CD4-positive, alpha-beta T cell treated with Interleukin-2 at 100 ng/mL for 4 hours (primary cell): ENCODE results near the gene ERCC1.

Experiments used
- DNase-seq: peaks from one replicate; pipeline ENCODE4 v3.0.0-alpha.2; 2020; ENCODE audit warnings: low spot score

Gene ERCC1

DNA sequence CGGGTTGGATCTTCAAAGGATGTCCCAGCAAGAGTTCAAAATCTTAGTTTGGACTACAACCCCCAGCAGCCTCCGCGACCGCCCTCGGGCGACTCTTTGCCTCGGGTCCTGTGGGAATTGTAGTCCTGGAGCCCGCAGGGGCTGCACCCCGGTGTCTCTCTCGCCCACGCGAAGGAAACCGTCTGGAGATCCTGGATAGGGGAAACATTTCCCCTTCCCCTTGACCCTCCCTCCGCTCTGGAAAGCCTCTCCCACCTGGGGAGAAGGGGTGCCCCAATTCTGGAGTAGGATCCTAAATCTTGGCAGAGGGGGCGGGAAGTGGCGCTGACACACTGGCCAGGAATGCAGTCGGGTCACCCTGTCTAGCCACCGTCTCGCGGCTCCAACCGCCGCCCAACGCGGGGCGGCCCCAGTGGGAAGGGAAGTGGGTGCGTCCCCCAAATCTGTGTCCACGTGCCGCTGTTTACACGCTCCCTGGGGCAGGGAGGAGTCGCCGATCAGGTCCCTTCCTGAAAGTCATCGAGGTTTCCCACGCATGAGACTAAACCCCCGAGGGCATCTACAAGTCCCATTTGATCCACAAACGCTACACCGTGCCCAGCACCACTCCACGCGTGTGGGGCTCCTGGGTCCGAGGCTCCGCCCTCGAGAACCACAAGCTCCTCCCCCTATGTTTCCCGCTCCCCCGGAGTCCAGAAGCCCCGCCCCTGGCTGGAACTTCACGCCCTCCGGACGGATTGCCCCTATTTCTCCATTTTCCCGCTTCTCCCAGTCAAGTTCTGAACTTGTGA lies 18.1 kb downstream of the ERCC1 start:
- DNase-seq: peak; percentile 84

GRCh38 chr19:45404557-45405434 lies 18.9 kb downstream of the ERCC1 start, which contains the start of gene PPP1R13L:
PPP1R13L (minus strand) TSS chr19:45405069; CDS start chr19:45398318, 6,751 bp downstream.
- DNase-seq: peak; percentile 36

DNA sequence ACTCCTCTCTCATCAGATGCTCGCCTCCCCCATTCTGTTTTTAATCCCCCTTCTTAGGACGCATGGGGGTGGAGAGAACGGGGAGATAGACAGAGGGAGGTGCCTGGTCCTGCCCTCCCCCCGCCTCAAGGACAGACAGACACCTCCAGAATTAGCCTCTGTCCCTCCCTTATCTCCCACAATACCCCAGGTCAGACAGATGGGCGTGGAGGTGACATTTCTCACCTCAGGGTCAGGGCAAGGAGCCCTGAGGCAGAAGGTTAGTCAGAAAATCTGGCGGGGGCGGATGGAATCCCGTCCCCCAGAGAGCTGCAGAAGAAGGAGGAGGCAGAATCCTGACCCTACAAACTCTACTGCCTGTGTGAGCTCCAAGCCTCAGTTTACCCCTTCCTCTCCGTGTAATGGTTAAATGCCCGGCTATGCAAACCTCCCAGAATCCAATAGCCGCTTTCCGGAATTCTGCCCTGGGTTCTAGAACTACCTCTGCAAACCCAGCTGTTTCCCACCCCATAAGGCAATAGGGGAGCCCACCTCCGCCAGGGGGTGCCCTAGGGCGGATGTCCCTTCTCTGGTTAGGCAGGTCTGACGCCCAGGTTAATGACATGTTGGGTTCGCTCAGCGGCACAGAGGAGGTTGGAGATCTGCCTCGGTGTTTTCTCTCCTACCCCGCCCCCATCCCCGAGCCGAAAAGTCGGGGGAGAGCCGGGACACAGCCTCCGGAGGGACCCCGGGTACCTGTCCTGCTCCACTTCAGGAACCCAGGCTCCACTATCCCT lies 19.7 kb downstream of the ERCC1 start:
- DNase-seq: peak; percentile 65

- DNase-seq: no peak
Measured at GRCh38 chr19:45403272-45403671, 20.4 kb downstream of the ERCC1 start.

DNA sequence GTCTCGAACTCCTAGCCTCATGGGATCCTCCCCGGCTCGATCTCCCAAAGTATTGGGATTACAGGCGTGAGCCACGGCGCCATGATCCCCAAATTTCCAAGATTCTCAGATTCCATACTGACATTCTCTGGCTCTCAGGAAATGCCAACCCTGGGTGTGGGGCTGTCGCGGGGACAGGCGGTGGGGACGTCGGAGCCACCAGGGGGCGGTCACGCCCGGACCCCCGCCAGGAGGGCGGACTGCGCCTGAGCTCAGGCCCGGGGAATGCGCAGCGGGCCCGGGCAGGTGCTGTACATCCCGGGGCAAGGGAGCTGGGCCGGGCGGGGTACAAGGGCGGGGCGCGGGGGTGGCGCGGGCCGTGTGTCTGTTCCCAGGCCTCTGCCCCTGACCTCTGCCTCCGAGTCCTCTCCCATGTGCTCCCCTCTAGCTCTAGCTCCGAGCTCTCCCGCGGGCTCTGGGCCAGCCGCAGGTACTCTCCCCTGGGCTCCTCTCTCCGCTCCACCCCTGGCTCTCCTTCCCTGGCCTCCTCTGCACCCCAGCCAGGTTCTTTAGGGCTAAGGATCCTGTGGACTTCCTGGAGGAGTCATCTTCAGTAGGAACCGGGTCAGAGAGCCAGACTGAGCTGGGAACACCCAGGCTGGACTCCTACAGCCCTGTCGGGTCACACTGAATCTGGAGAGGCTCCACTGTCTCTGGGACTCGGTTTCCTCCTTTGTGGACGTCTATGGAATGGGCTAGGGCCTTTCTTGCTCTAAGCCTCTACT lies 21.2 kb downstream of the ERCC1 start:
- peak; percentile 22 for DNase-seq

- DNase-seq: no peak
Measured at GRCh38 chr19:45401815-45402214, 21.9 kb downstream of the ERCC1 start.

GRCh38 chr19:45400192-45400591 lies 23.5 kb downstream of the ERCC1 start:
- DNase-seq: no peak

DNA sequence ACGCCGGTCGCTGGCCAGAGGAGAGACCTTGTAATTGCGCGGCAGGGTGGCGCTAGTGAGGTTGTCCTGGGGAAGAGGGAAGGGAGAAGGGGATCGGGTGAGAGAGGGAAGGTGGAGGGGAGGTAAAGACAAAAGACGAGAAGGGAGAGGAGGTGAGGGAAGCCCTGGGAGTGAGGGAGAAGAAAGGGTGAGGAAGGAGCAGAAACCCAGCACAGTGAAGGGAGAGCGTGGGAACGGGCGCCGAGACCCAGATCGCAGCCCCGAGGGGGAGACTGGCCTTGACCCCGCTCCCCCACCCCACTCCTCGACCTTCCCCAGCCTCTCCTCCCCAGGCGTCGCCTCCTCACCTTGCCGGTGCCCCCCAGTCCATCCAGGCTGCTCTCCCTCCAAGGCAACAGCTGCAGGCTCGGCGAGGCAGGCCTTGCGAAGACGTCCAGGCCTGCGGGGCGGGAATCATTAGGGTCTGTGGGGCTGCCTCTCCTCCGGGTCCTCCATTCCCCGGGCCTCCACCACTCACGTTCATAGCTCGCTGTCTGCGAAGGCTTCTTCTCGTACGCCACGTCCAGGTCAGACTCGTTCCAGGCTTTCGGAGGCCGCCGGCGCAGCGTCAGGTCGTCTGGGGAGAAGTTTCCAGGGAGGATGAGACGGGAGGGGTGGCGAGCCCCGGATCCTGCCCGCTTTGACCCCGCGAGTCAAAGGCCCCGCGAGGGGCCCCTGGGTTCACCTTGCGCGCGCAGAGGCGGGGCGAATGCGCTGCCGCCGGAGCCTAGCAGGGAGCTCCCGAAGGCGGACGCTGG lies 27.7 kb downstream of the ERCC1 start:
- DNase-seq: no peak

DNA sequence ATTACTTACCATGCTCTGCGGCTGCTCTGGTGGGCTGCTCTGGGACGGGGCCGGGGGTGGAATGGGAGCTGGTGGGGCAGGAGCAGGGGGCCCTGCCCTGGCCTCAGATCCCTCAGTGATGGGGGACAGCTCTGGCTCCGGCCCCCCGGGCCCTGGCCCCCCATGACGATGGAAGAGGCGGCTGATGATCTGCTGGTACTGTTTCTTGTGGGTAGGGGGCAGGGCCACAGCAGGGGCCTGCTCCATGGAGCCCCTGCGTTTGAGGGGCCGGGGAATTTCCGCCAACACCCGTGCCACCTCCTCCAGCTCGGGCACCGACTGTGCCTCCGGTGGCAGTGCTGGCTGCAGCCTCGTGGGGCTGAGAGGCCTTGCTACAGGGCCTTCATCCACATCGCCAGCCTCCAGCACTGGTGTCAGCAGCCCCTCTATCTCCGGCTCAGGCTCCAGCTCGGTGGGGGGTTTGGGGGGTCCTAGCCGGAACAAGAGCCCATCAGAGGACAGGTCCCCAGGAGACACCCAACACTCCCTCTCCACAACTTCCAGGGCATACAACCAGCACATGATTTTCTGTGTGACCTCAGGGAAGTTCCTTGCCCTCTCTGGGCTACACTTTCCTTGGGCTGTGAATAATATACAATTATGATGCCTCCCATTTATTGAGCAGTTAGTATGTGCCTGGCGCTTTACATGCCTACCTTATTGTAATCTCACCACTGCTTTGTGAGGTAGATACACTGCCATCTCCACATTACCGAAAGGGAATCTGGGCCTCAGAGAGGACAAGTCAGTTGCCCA lies 31.6 kb downstream of the ERCC1 start:
- DNase-seq: no peak

GRCh38 chr19:45391346-45391745 lies 32.4 kb downstream of the ERCC1 start:
- DNase-seq: no peak

GRCh38 chr19:45385392-45386221 lies 38.1 kb downstream of the ERCC1 start:
- no peak for DNase-seq

- no peak for DNase-seq
Measured at GRCh38 chr19:45382426-45382825, 41.3 kb downstream of the ERCC1 start.

GRCh38 chr19:45380107-45380506 lies 43.6 kb downstream of the ERCC1 start:
- no peak for DNase-seq

GRCh38 chr19:45376045-45376724 lies 47.5 kb downstream of the ERCC1 start:
- no peak for DNase-seq

DNA sequence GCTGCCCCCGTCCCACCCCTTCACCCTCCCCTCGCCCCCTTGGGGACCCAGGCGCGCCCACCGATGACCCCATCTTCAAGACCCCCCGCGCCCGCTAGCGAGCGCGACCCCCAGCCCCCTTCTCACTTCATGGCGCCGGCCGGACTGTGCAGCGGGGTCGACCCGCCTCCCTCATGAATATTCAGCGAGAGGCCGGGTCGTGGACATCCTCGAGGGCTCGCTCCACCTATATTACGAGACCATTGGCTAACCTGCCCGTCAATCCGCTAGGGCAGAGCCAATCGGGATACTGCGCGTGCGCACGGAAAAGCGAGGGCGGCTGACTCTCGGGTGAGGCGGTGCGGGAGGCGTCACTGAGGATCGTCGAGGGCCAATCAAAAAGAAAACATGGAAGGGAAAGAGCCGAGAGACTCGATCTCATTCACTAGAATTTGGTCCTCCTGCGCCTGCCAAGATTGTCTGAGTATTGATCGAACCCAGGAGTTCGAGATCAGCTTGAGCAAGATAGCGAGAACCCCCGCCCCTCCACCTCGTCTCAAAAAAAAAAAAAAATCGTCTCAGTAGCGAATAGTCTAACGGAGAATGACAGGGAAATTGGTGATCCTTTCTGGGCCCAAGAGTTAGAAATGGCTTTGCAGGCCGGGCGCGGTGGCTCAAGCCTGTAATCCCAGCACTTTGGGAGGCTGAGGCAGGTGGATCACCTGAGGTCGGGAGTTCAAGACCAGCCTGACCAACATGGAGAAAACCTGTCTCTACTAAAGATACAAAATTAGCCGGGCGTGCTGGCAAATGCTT lies 53.1 kb downstream of the ERCC1 start, which contains the start of gene ERCC2:
Gene ERCC2 (minus strand): TSS at position 164 of the 795 bp plus-strand sequence. CDS start 33 bp downstream, at position 131.
- peak; percentile 100 for DNase-seq

DNA sequence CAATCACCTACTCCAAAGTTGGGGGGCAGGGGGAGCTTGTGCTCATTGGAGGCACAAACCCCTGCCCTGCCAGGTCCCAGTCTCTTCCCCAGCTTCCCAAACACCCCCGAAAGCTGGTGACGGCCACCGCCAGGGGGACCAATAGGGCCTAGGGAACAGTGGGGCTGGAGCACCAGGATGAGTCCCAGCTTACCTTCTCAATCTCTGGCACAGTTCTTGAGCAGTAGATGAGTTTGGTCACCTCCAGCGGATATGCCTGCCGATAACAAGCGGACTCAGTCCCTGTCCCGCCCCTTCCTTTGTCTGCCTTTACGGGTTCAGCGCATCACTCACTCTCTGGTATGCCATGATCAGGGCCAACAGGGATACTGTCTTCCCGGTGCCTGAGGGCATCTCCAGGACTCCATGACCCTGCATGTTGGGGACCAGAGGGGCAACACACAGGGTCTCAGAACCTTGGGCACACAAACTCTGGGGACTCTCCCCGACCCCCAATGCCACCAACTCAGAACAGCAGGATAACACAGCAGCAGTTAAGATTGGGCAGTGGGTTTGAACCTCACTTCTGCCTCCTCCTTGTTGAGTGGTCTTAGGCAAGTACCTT lies 54.9 kb downstream of the ERCC1 start:
- DNase-seq: no peak

- no peak for DNase-seq
Measured at GRCh38 chr19:45368127-45368526, 55.6 kb downstream of the ERCC1 start.
